Ovary (tissue), 9 donors: Measurements from ENCODE around the gene PTPA. TPM values are rescaled to one million over a fixed set of nuclear protein-coding genes. Genes with fewer than 3 reads are reported as not detected.

Experiments
- DNase-seq, 5 donors: peaks; one replicate each; pipeline ENCODE4 v3.0.0-alpha.2; 2019 to 2020
- H3K27ac ChIP-seq, 2 donors: fragments of 200-600 bp; one replicate each; pipeline versions ENCODE4 v1.5.1 to v1.8.0; 2019 to 2022
- H3K27me3 ChIP-seq: fragments of 200-600 bp; one replicate; pipeline ENCODE4 v1.8.0; 2022
- H3K36me3 ChIP-seq: fragments of 200-600 bp; sonication (generic); one replicate; pipeline ENCODE4 v1.5.1; 2019
- H3K4me1 ChIP-seq: one replicate; pipeline ENCODE4 v1.8.1; 2013; ENCODE audit warnings: mild to moderate bottlenecking, moderate library complexity; ENCODE audit not compliant: insufficient read depth
- H3K4me3 ChIP-seq: fragments of 200-600 bp; sonication (generic); one replicate; pipeline ENCODE4 v1.5.1; 2017
- H3K9me3 ChIP-seq, 2 donors: fragments of 200-600 bp in 1 of 2; sonication (generic) in 1 of 2; one replicate each; pipeline versions ENCODE4 v1.5.1 to v1.8.1; 2013 to 2019; ENCODE audit warnings: mild to moderate bottlenecking in 1 of 2, moderate library complexity in 1 of 2
- CTCF ChIP-seq, 3 donors: fragments of 450-650 bp in 2 of 3; fragments of 200-600 bp in 1 of 3; IDR thresholded peaks; one replicate each; pipeline versions ENCODE4 v1.5.1 to v1.8.0; 2016 to 2022; ENCODE audit warnings: antibody characterized with exemption in 3 of 3, mild to moderate bottlenecking in 1 of 3
- EP300 ChIP-seq: sonication (generic); formaldehyde crosslinking; IDR thresholded peaks from one replicate; pipeline ENCODE4 v1.6.1; 2017; ENCODE audit warnings: antibody characterized with exemption
- POLR2A ChIP-seq: fragments of 450-650 bp; IDR thresholded peaks from one replicate; pipeline ENCODE4 v1.6.1; 2017; ENCODE audit warnings: antibody characterized with exemption, mild to moderate bottlenecking, moderate library complexity
- WGBS, 3 donors: extraction: QIAGEN DNeasy Blood & Tissue Kit in 1 of 3; methylation state at CpG; one replicate each; pipeline versions ENCODE4 v1.1.5 to v1.1.7; 2013 to 2017; 5-methylcytosine and 5-hydroxymethylcytosine counted together
- intact Hi-C, 4 donors: fragments of 100-400 bp; cut with DNase I; formaldehyde crosslinking; loops; one replicate each; pipeline versions ENCODE4 v1.11.0 to v1.15.1; 2022 to 2023
- polyA plus RNA-seq, 2 donors: library from polyadenylated mRNA; stranded (reverse); fragments of 200-250 nt in 1 of 2; fragments of 350-450 nt in 1 of 2; fragmentation: Illumina TruSeq in 1 of 2; extraction: RNeasy Lipid Tissue Mini Kit (QIAGEN cat#74804) in 1 of 2; gene quantifications; one replicate each; pipeline ENCODE4 v1.2.3, GENCODE V29; 2013 to 2014
- total RNA-seq, 7 donors: library from RNA; depleted of rRNA in 2 of 7; stranded (reverse); fragments of >200 nt in 2 of 7; fragmentation: NEBNext Ultra II Directional in 3 of 7; extraction: Animal tissue kit (Norgen Biotek cat#: 25700) in 3 of 7; gene quantifications; one replicate each; pipeline versions ENCODE4 v1.1.0 to v1.2.4, GENCODE V29; 2016 to 2023
- donor health status: DM: no; HTN: no; CAD: no; lungs with moderate emphysema.
- donor health status: DM: no; HTN: no; CAD: no.
- donor health status: Bipolar disorder and iron deficiency.
- donor health status: DM: yes; HTN: yes; CAD: no.
- donor health status: DM: no; HTN: no; CAD: no.
- donor health status: DM: yes; HTN: yes; CAD: no.

Gene PTPA
- total and polyA plus RNA-seq, 9 donors, result 32.1 to 107 (median 89.2) TPM

DNA sequence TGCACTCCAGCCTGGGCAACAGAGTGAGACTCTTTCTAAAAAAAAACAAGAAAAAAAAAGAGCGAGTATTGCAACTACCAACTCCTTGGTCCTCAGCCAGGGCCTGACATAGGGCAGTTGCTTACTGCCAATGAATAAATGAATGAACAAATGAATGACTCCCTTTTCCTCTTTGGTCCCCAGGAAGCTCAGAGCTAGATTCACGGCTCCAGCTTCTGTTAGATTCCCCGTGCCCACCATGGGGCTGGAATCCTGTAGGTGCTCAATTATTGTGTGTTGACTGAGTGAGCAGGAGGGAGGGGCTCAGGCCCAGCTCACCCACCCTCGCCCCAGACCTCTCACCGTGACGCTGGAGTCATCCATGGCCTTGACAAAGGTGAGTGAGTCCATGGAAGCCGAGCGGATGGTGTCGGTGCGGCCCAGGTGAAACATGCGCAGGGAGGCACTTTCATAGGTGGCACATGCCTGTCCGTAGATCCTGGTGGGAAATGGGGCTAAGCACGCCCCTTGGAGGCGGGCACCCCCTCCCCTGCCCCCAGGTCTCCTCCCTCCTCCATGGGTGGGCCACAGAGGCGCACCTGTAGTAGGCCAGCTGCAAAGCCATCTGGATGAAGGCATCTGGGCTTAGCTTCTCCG lies 13.4 kb upstream of the PTPA start:
- no peak for DNase-seq
- TF ChIP-seq EP300, result no peak
- TF ChIP-seq POLR2A, result no peak
- no peak for TF ChIP-seq CTCF (IDR thresholded peaks at IDR 0.05)
- no peak overlapping the region for H3K27ac ChIP-seq
- no peaks in the 10 kb centered on the region for H3K9me3 ChIP-seq
- peaks cover 8% of the 10 kb centered on the region for H3K4me1 ChIP-seq
- intact Hi-C loops, result no loop called here
- H3K27me3 ChIP-seq, result no peaks in the 10 kb centered on the region
- H3K36me3 ChIP-seq, result no peaks in the 10 kb centered on the region
- no peak overlapping the region for H3K4me3 ChIP-seq
- WGBS, 3 donors, result 86 to 94% (median 90%) methylated on average over 15 to 16 of the region's 16 CpGs

DNA sequence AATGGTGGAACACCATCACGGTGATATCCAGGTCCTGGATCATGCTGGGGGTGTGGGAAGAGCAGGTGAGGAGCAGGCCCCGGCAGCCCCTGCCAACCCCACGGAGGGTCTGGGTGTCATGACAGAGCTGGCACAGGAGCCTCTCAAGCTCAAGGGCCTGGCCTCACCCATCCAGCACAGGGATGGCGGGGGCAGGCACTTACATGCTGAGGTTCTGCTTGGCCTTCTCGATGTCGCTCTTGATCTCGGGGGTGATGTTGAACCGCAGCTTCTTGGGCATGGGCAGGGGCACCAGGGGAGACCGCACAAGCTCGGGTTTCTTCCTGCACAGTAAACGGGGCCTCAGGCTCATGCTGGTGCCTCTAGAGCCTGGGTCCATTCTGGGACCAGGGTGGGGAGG lies 12.9 kb upstream of the PTPA start:
- TF ChIP-seq POLR2A, result no peak
- no peak for TF ChIP-seq CTCF (IDR thresholded peaks at IDR 0.05)
- no peak for TF ChIP-seq EP300
- intact Hi-C loops, result no loop called here
- DNase-seq, result no peak
- H3K9me3 ChIP-seq, result no peaks in the 10 kb centered on the region
- H3K27me3 ChIP-seq, result no peaks in the 10 kb centered on the region
- H3K36me3 ChIP-seq, result no peaks in the 10 kb centered on the region
- 89 to 95% (median 92%) methylated on average over 11 of the region's 11 CpGs for WGBS, 3 donors
- no peak overlapping the region for H3K4me3 ChIP-seq
- H3K27ac ChIP-seq, result no peak overlapping the region
- H3K4me1 ChIP-seq, result peaks cover 8% of the 10 kb centered on the region

DNA sequence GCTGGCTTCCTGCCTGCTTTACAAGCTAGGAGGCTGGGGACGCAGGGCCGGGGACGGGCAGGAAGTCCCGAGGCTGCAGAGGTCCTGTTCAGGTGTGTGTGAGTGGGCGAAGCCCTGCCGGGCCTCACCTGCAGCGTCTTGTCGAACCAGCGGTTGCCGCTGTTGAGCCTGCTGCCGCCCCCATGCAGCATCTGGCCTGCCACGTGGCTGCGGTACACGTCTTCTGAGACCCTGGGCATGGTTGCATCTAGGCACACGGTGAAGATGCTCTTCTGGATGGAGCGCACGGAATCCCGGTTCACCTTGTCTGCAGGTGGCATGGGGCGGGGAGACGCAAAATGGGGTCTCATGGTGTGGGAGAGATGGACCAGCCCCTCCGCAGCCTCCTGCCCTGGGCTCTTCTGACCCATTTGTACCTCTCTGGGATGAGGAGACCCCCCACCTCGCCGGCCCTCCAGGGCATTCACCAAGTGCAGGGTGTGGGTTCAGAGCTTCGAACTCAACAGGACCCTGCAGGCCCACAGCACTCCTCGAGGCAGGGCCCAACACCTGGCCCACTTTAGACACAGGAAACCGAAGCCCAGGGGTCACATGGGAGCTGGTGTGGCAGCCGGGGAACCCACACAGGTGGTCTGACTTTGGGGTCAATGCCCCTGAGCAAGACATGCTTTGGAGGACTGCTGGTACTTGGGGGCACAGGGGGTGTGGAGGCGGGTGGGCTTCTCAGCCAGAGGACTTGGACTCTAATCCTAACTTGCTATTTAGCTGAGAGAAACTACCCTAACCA lies 10.6 kb upstream of the PTPA start:
- Histone ChIP-seq H3K4me3 (no peak overlapping the region), H3K27me3 (no peaks in the 10 kb centered on the region), H3K9me3 (no peaks in the 10 kb centered on the region), H3K27ac (no peak overlapping the region), H3K4me1 (no peaks in the 10 kb centered on the region), H3K36me3 (no peaks in the 10 kb centered on the region)
- intact Hi-C loops, result no loop called here
- TF ChIP-seq POLR2A (no peak), CTCF (IDR thresholded peaks at IDR 0.05) (no peak), EP300 (no peak)
- 73 to 75% (median 74%) methylated on average over 28 of the region's 28 CpGs for WGBS, 3 donors
- no peak for DNase-seq

DNA sequence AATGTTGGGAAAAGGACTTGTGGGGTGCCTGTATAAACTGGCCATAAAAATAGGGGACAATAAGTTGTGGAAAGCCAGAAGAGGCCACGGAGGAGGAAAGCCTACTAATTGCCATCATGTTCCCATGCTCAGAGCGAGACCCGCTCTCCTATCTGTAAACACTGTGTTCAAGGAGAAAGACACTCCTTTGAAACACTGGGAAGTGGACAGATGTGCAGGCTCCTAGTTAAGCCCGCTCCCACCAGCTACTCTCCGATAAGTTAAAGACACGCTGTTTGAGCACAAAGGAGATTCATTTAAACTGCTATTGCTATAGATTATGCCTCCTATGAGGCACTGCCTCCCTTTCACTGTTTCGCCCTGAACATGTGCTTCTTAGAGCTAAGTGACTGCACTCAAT lies 9.9 kb upstream of the PTPA start:
- 70 to 75% (median 72%) methylated on average over 7 of the region's 7 CpGs for WGBS, 3 donors
- intact Hi-C loops, result no loop called here
- no peak for TF ChIP-seq POLR2A
- TF ChIP-seq CTCF (IDR thresholded peaks at IDR 0.05), result no peak
- no peak for TF ChIP-seq EP300
- no peaks in the 10 kb centered on the region for H3K36me3 ChIP-seq
- no peaks in the 10 kb centered on the region for H3K27me3 ChIP-seq
- no peak for DNase-seq
- H3K27ac ChIP-seq, result no peak overlapping the region
- H3K4me1 ChIP-seq, result no peaks in the 10 kb centered on the region
- no peak overlapping the region for H3K4me3 ChIP-seq
- H3K9me3 ChIP-seq, result no peaks in the 10 kb centered on the region
